GM23338 (cell line): ENCODE measurements around the gene CD19. TPM values are rescaled to one million over a fixed set of nuclear protein-coding genes. Genes with fewer than 3 reads are reported as not detected.

Experiments
- ATAC-seq: fragments of 200-7000 bp; cut with Tn5 transposase; 3 replicates; pipeline ENCODE4 v1.9.1; 2020
- DNase-seq: peaks from one replicate; pipeline ENCODE4 v3.0.0-alpha.2; 2015; ENCODE audit warnings: low spot score
- H2AFZ ChIP-seq: fragments of 200-600 bp; sonication (generic); 2 replicates; pipeline ENCODE4 v1.8.0; 2016; ENCODE audit warnings: antibody characterized with exemption, mild to moderate bottlenecking, moderate library complexity
- H3F3A ChIP-seq: fragments of 200-600 bp; sonication (generic); replicated peaks from 2 replicates; pipeline ENCODE4 v1.8.0; 2017; ENCODE audit warnings: antibody characterized with exemption, mixed run types, low read depth
- H3K27ac ChIP-seq: fragments of 200-600 bp; sonication (generic); 2 replicates; pipeline ENCODE4 v1.6.1; 2016; ENCODE audit warnings: low read depth
- H3K27me3 ChIP-seq: fragments of 200-600 bp; sonication (generic); 2 replicates; pipeline ENCODE4 v1.8.0; 2016; ENCODE audit warnings: mild to moderate bottlenecking, mixed run types, moderate library complexity; ENCODE audit not compliant: insufficient read depth
- H3K36me3 ChIP-seq: fragments of 200-600 bp; sonication (generic); 2 replicates; pipeline ENCODE4 v1.8.0; 2016; ENCODE audit warnings: mild to moderate bottlenecking; ENCODE audit not compliant: insufficient read depth
- H3K4me1 ChIP-seq: fragments of 200-600 bp; sonication (generic); 2 replicates; pipeline ENCODE4 v1.8.0; 2016; ENCODE audit warnings: mild to moderate bottlenecking, moderate library complexity; ENCODE audit not compliant: insufficient read depth
- H3K4me2 ChIP-seq: fragments of 200-600 bp; sonication (generic); 2 replicates; pipeline ENCODE4 v1.7.1; 2017; ENCODE audit warnings: mixed run types
- H3K4me3 ChIP-seq: fragments of 200-600 bp; sonication (generic); 2 replicates; pipeline ENCODE4 v1.6.1; 2016; ENCODE audit warnings: mixed run types
- H3K79me2 ChIP-seq: fragments of 200-600 bp; sonication (generic); replicated peaks from 2 replicates; pipeline ENCODE4 v1.8.0; 2017; ENCODE audit warnings: mild to moderate bottlenecking; ENCODE audit not compliant: insufficient read depth
- H3K9me2 ChIP-seq: fragments of 200-600 bp; sonication (generic); 2 replicates; pipeline ENCODE4 v1.8.0; 2017; ENCODE audit not compliant: insufficient read depth
- H4K20me1 ChIP-seq: fragments of 200-600 bp; sonication (generic); replicated peaks from 2 replicates; pipeline ENCODE4 v1.8.0; 2017; ENCODE audit warnings: mild to moderate bottlenecking; ENCODE audit not compliant: insufficient read depth
- H3K27ac Mint-ChIP-seq: 2 replicates; pipeline ENCODE4 v1.8.0; 2020; ENCODE audit warnings: inconsistent platforms, mild to moderate bottlenecking, moderate library complexity, mixed read lengths
- H3K27me3 Mint-ChIP-seq: 3 replicates; pipeline ENCODE4 v1.8.0; 2022; ENCODE audit warnings: low read depth, mild to moderate bottlenecking, moderate library complexity, mixed read lengths, inconsistent platforms; ENCODE audit not compliant: insufficient read depth, poor library complexity
- H3K36me3 Mint-ChIP-seq: 3 replicates; pipeline ENCODE4 v1.8.0; 2021; ENCODE audit warnings: low read depth, mild to moderate bottlenecking, inconsistent platforms, moderate library complexity, mixed read lengths
- H3K4me1 Mint-ChIP-seq: 3 replicates; pipeline ENCODE4 v1.8.0; 2020; ENCODE audit warnings: mild to moderate bottlenecking, inconsistent platforms, mixed read lengths
- H3K4me3 Mint-ChIP-seq: 3 replicates; pipeline ENCODE4 v1.8.0; 2021; ENCODE audit warnings: moderate library complexity, mild to moderate bottlenecking, inconsistent platforms, mixed read lengths
- H3K9me3 Mint-ChIP-seq: 3 replicates; pipeline ENCODE4 v1.8.0; 2020; ENCODE audit warnings: moderate library complexity, mild to moderate bottlenecking, inconsistent platforms, mixed read lengths
- CREB1 ChIP-seq: fragments of 250-450 bp; sonication (Bioruptor Pico); IDR thresholded peaks from 2 replicates; pipeline ENCODE4 v1.5.0; 2020; ENCODE audit warnings: low read depth, mild to moderate bottlenecking, moderate library complexity
- CTCF ChIP-seq, 2 experiments: fragments of 200-600 bp in 1 of 2; sonication (generic) in 1 of 2; conservative IDR thresholded peaks; 2 replicates each; pipeline versions ENCODE4 v1.5.1 to v1.6.1; 2016 to 2017; ENCODE audit warnings: antibody characterized with exemption in 2 of 2, low read depth in 2 of 2, mild to moderate bottlenecking in 2 of 2, moderate library complexity in 1 of 2
- ETS1 ChIP-seq: IDR thresholded peaks from 2 replicates; pipeline ENCODE4 v1.6.1; 2016; ENCODE audit warnings: antibody characterized with exemption
- EZH2 ChIP-seq: fragments of 200-600 bp; sonication (generic); IDR thresholded peaks from one replicate; pipeline ENCODE4 v1.8.0; 2017; ENCODE audit warnings: antibody characterized with exemption, mild to moderate bottlenecking, low read depth; ENCODE audit not compliant: unreplicated experiment
- EZH2phosphoT487 ChIP-seq: fragments of 200-600 bp; sonication (generic); IDR thresholded peaks from one replicate; pipeline ENCODE4 v1.8.1; 2018; ENCODE audit warnings: antibody characterized with exemption; ENCODE audit not compliant: unreplicated experiment
- JUNB ChIP-seq: IDR thresholded peaks from one replicate; pipeline ENCODE4 v1.6.1; 2016; ENCODE audit warnings: antibody characterized with exemption; ENCODE audit not compliant: unreplicated experiment
- NANOG ChIP-seq: IDR thresholded peaks from 2 replicates; pipeline ENCODE4 v1.6.1; 2016; ENCODE audit warnings: antibody characterized with exemption, borderline replicate concordance
- POLR2AphosphoS5 ChIP-seq: IDR thresholded peaks from 2 replicates; pipeline ENCODE4 v1.6.1; 2016; ENCODE audit warnings: antibody characterized with exemption, low read depth
- REST ChIP-seq: IDR thresholded peaks from one replicate; pipeline ENCODE4 v1.6.1; 2018; ENCODE audit warnings: antibody characterized with exemption; ENCODE audit not compliant: unreplicated experiment
- STAT1 ChIP-seq: IDR thresholded peaks from one replicate; pipeline ENCODE4 v1.6.1; 2016; ENCODE audit warnings: antibody characterized with exemption; ENCODE audit not compliant: unreplicated experiment
- ZNF114 ChIP-seq: fragments of 250-450 bp; sonication (Bioruptor Pico); IDR thresholded peaks from 2 replicates; pipeline ENCODE4 v1.5.0; 2020; ENCODE audit warnings: mild to moderate bottlenecking, moderate library complexity
- ZNF331 ChIP-seq: fragments of 250-450 bp; sonication (Bioruptor Pico); IDR thresholded peaks from 2 replicates; pipeline ENCODE4 v1.5.0; 2020; ENCODE audit warnings: low read depth, mild to moderate bottlenecking, moderate library complexity
- ZNF462 ChIP-seq: fragments of 250-450 bp; sonication (Bioruptor Pico); IDR thresholded peaks from 2 replicates; pipeline ENCODE4 v1.5.0; 2020; ENCODE audit warnings: mild to moderate bottlenecking, moderate library complexity
- polyA plus RNA-seq: library from polyadenylated mRNA; unstranded; fragments of >200 nt; fragmentation: Nextera tagmentation; extraction: Ambion mirVana; gene quantifications from 2 replicates; pipeline ENCODE4 v1.2.1, GENCODE V29; 2016
- total RNA-seq: library from RNA; depleted of rRNA; stranded (reverse); fragments of >200 nt; shearing (Covaris generic); gene quantifications from 2 replicates; pipeline ENCODE4 v1.2.3, GENCODE V29; 2014

The CD19 gene
- total and polyA plus RNA-seq, 2 experiments from 2014 or later, result 0.83 to 1.9 TPM

GRCh38 chr16:28930652-28931051, 1.1 kb upstream of the CD19 start:
- no peak overlapping the region for H3K27ac ChIP-seq
- no peak overlapping the region for H2AFZ ChIP-seq
- H3K9me3 Mint-ChIP-seq, result no peaks in the 10 kb centered on the region
- DNase-seq (no peak), ATAC-seq (no peak)
- no peaks in the 10 kb centered on the region for H3K79me2 ChIP-seq
- H3K27me3 ChIP-seq, result 0 out of 2 replicates have a peak, but pooled peaks cover 3% of the 10 kb centered on the region
- no peak overlapping the region for H3K4me3 ChIP-seq
- 0 out of 2 replicates have a peak overlapping the region, but pooled peaks have one; percentile 11 for H3K27ac Mint-ChIP-seq
- H3K4me3 Mint-ChIP-seq, result no peak overlapping the region; the same call in 2 of the 3 replicates
- peaks cover 5% of the 10 kb centered on the region; the same call in 1 of the 2 replicates for H3K4me1 ChIP-seq
- no peaks in the 10 kb centered on the region for H4K20me1 ChIP-seq
- TF ChIP-seq ZNF462 (CRISPR knock-in tag), result no peak
- TF ChIP-seq JUNB, result no peak
- no peak for TF ChIP-seq CTCF (conservative IDR thresholded peaks at IDR 0.05; ENCODE audit: low read depth in 2 of 2)
- TF ChIP-seq ETS1, result no peak
- TF ChIP-seq CREB1, result no peak
- no peak for TF ChIP-seq EZH2phosphoT487
- no peak for TF ChIP-seq POLR2AphosphoS5
- no peak for TF ChIP-seq EZH2
- TF ChIP-seq ZNF114, result no peak
- TF ChIP-seq STAT1, result no peak
- no peak for TF ChIP-seq NANOG
- TF ChIP-seq REST, result no peak
- no peak for TF ChIP-seq ZNF331 (CRISPR knock-in tag)
- no peaks in the 10 kb centered on the region for H3K36me3 Mint-ChIP-seq
- H3K4me2 ChIP-seq, result no peak overlapping the region
- no peaks in the 10 kb centered on the region for H3K36me3 ChIP-seq
- H3K4me1 Mint-ChIP-seq, result peaks cover 5% of the 10 kb centered on the region
- H3K27me3 Mint-ChIP-seq, result peaks cover 11% of the 10 kb centered on the region
- peaks cover 9% of the 10 kb centered on the region; the same call in 1 of the 2 replicates for H3F3A ChIP-seq
- no peaks in the 10 kb centered on the region for H3K9me2 ChIP-seq
